Endothelial cell (in vitro differentiated cells): ENCODE results near the gene DUSP19. TPM values are rescaled to one million over a fixed set of nuclear protein-coding genes. Genes with fewer than 3 reads are reported as not detected.

Source experiments
- DNase-seq: peaks from one replicate; pipeline ENCODE4 v3.0.0; 2021; ENCODE audit warnings: low spot score
- H3K27ac Mint-ChIP-seq: one replicate; pipeline ENCODE4 v1.8.0; 2021; ENCODE audit warnings: mixed read lengths, inconsistent platforms; ENCODE audit not compliant: unreplicated experiment
- H3K27me3 Mint-ChIP-seq: one replicate; pipeline ENCODE4 v1.8.0; 2021; ENCODE audit warnings: mild to moderate bottlenecking, moderate library complexity, mixed read lengths, inconsistent platforms; ENCODE audit not compliant: unreplicated experiment
- H3K36me3 Mint-ChIP-seq: one replicate; pipeline ENCODE4 v1.8.0; 2021; ENCODE audit warnings: mild to moderate bottlenecking, low read depth, mixed read lengths, inconsistent platforms; ENCODE audit not compliant: unreplicated experiment
- H3K4me1 Mint-ChIP-seq: one replicate; pipeline ENCODE4 v1.8.0; 2021; ENCODE audit warnings: mild to moderate bottlenecking, mixed read lengths, inconsistent platforms; ENCODE audit not compliant: unreplicated experiment
- H3K4me3 Mint-ChIP-seq: one replicate; pipeline ENCODE4 v1.8.0; 2021; ENCODE audit warnings: mild to moderate bottlenecking, mixed read lengths, inconsistent platforms; ENCODE audit not compliant: unreplicated experiment
- H3K9me3 Mint-ChIP-seq: one replicate; pipeline ENCODE4 v1.8.0; 2021; ENCODE audit warnings: mixed read lengths, inconsistent platforms; ENCODE audit not compliant: unreplicated experiment
- CTCF ChIP-seq: fragments of 200-600 bp; sonication (generic); IDR thresholded peaks from one replicate; pipeline ENCODE4 v1.5.0; 2021; ENCODE audit warnings: antibody characterized with exemption; ENCODE audit not compliant: unreplicated experiment
- total RNA-seq: library from RNA; stranded (reverse); fragmentation: NEBNext Ultra II Directional; extraction: Animal tissue kit (Norgen Biotek cat#: 25700); gene quantifications from one replicate; pipeline ENCODE4 v1.2.1, GENCODE V29; 2021; ENCODE audit not compliant: unreplicated experiment

DUSP19 gene
- total RNA-seq, 1 donor from 2014 or later, result 2.4 TPM

DNA sequence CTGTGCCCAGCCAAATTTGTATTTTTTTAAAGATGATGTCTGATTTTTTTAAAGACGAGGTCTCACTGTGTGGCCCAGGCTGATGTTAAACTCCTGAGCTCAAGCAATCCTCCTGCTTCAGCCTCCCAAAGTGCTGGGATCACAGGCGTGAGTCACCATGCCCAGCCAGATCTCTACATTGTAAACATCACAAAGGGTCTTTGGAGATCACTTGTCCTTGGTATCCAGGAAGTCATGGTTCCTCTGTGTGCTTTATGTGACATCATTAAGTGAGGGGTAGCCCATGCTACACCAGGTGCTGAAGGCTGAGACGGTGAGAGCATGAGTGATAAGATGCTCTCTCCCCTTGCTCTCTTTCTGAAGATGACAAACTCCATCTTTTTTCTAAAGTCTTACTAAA, 38.7 kb downstream of the DUSP19 start:
- Mint-ChIP-seq H3K27ac (no peak overlapping the region), H3K4me3 (no peak overlapping the region), H3K4me1 (no peaks in the 10 kb centered on the region), H3K36me3 (no peaks in the 10 kb centered on the region), H3K9me3 (no peaks in the 10 kb centered on the region), H3K27me3 (no peaks in the 10 kb centered on the region)
- DNase-seq, result no peak
- no peak for TF ChIP-seq CTCF

- Mint-ChIP-seq H3K27ac (peak overlapping the region; percentile 90), H3K9me3 (no peaks in the 10 kb centered on the region), H3K27me3 (no peaks in the 10 kb centered on the region), H3K4me1 (peaks cover 21% of the 10 kb centered on the region), H3K36me3 (no peaks in the 10 kb centered on the region), H3K4me3 (peak overlapping the region; percentile 95)
- no peak for TF ChIP-seq CTCF
- DNase-seq, result no peak
Measured at GRCh38 chr2:183123117-183123958, 44.8 kb downstream of the DUSP19 start.

- H3K27ac Mint-ChIP-seq, result peak overlapping the region; percentile 90
- no peaks in the 10 kb centered on the region for H3K9me3 Mint-ChIP-seq
- H3K36me3 Mint-ChIP-seq, result no peaks in the 10 kb centered on the region
- no peaks in the 10 kb centered on the region for H3K27me3 Mint-ChIP-seq
- DNase-seq, result no peak
- H3K4me1 Mint-ChIP-seq, result peaks cover 21% of the 10 kb centered on the region
- TF ChIP-seq CTCF, result no peak
- peak overlapping the region; percentile 95 for H3K4me3 Mint-ChIP-seq
Measured at GRCh38 chr2:183123959-183124221, 45.3 kb downstream of the DUSP19 start.

GRCh38 chr2:183124222-183124956, 45.8 kb downstream of the DUSP19 start, which contains the start of gene NUP35:
Gene NUP35, plus strand, starts transcription at chr2:183124443. Its CDS starts 15 bp downstream, at chr2:183124458.
- Mint-ChIP-seq H3K4me1 (peaks cover 21% of the 10 kb centered on the region), H3K9me3 (no peaks in the 10 kb centered on the region), H3K27me3 (no peaks in the 10 kb centered on the region), H3K27ac (peak within 1 kb of the TSS; percentile 90), H3K36me3 (no peaks in the 10 kb centered on the region), H3K4me3 (peak within 1 kb of the TSS; percentile 95)
- peak; percentile 85 for DNase-seq
- TF ChIP-seq CTCF, result no peak

DNA sequence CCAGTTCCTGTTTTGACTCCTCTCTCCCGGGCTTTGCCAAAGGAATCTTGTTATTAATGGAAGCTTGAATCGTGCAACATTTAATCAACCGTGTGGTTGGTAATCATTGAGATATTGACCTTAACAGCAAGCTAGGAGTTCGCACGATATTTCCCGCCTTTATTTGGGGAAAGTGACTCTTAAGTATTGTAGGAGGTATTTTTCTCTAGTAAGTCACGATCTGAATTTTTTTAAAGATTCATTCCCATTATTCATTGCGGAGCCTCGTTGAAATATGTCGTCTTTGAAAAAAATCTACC, 46.4 kb downstream of the DUSP19 start:
- Mint-ChIP-seq H3K9me3 (no peaks in the 10 kb centered on the region), H3K27ac (peak overlapping the region; percentile 83), H3K27me3 (no peaks in the 10 kb centered on the region), H3K4me1 (peaks cover 21% of the 10 kb centered on the region), H3K36me3 (no peaks in the 10 kb centered on the region), H3K4me3 (peak overlapping the region; percentile 95)
- DNase-seq, result no peak
- TF ChIP-seq CTCF, result no peak
